Measurements from ENCODE around the gene RNMT.

RNMT gene

GRCh38 chr18:13696961-13697360, 29.5 kb upstream of the RNMT start:
- no peak for TF ChIP-seq CTCF (IDR thresholded peaks at IDR 0.05; ENCODE audit: low read depth, low read length)
- H3K4me3 ChIP-seq (ENCODE audit: low read depth, low read length) = no peak overlapping the region

GRCh38 chr18:13700153-13700552, 26.3 kb upstream of the RNMT start:
- no peak for TF ChIP-seq CTCF (IDR thresholded peaks at IDR 0.05; ENCODE audit: low read depth, low read length)
- no peak overlapping the region for H3K4me3 ChIP-seq (ENCODE audit: low read depth, low read length)

- TF ChIP-seq CTCF (IDR thresholded peaks at IDR 0.05; ENCODE audit: low read depth, low read length) = no peak
- H3K4me3 ChIP-seq (ENCODE audit: low read depth, low read length) = no peak overlapping the region
These were observed 22.6 kb upstream of the RNMT start for GRCh38 chr18:13703899-13704298.

GRCh38 chr18:13710414-13710831, 16.1 kb upstream of the RNMT start:
- no peak for TF ChIP-seq CTCF (IDR thresholded peaks at IDR 0.05; ENCODE audit: low read depth, low read length)
- no peak overlapping the region for H3K4me3 ChIP-seq (ENCODE audit: low read depth, low read length)

GRCh38 chr18:13712400-13713131, 13.9 kb upstream of the RNMT start:
- no peak overlapping the region for H3K4me3 ChIP-seq (ENCODE audit: low read depth, low read length)

GRCh38 chr18:13713455-13714055, 12.9 kb upstream of the RNMT start:
- TF ChIP-seq CTCF (IDR thresholded peaks at IDR 0.05; ENCODE audit: low read depth, low read length) = no peak
- no peak overlapping the region for H3K4me3 ChIP-seq (ENCODE audit: low read depth, low read length)

More at GRCh38 chr18:13712400-13713131, 13.9 kb upstream of the RNMT start:
- TF ChIP-seq CTCF (IDR thresholded peaks at IDR 0.05; ENCODE audit: low read depth, low read length) = no peak

- TF ChIP-seq CTCF (IDR thresholded peaks at IDR 0.05; ENCODE audit: low read depth, low read length) = no peak
- H3K4me3 ChIP-seq (ENCODE audit: low read depth, low read length) = no peak overlapping the region
These were observed 11.1 kb upstream of the RNMT start for GRCh38 chr18:13715330-13715729.

Measured in WI38 (cell line).